GM19023 (cell line): Measurements from ENCODE around the gene CREB3L4.
A peak's percentile ranks its signal among the peaks of the same experiment; 100 is the strongest.

Experiments
- ATAC-seq: cut with Tn5 transposase; IDR thresholded peaks from one replicate; pipeline ENCODE4 v1.9.1; 2021; ENCODE audit warnings: mild to moderate bottlenecking, moderate library complexity; ENCODE audit not compliant: unreplicated experiment

CREB3L4 gene

DNA sequence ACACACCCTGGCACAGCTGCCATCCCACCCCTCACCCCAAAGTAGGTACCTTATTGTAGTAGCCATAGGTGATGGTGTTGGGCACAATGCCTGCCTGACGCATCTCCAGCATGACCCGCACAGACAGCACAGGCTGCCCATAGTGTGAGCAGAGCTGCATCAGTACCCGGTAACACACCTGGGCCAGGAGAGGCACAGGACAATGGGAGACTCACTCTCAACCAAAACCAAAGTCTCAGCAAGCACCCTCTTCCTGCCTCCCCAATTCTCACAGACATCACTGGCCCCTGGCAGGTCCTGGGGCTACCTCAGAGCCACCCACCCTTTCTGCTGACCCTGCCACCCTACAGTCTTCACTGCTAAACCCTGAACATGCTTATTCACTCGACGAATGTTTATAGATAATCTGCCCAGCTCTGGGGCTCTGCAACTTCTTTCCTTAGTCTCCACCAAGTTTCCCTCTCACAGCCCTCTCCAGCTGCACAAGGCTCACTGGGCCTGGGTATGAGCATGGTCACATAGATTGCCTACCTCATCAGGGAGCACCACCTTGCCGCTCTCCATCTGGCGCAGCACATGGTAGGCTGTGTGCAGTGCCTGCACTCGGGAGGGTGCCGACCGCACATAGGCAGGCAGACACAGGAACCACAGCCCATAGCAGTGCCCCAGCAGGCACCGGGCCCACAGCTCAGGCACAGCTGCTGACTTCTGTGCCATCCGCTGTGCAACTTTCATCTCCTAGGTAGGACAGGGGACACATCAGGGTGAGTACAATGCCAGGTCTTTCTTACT lies 31.5 kb upstream of the CREB3L4 start:
- ATAC-seq, result no peak

DNA sequence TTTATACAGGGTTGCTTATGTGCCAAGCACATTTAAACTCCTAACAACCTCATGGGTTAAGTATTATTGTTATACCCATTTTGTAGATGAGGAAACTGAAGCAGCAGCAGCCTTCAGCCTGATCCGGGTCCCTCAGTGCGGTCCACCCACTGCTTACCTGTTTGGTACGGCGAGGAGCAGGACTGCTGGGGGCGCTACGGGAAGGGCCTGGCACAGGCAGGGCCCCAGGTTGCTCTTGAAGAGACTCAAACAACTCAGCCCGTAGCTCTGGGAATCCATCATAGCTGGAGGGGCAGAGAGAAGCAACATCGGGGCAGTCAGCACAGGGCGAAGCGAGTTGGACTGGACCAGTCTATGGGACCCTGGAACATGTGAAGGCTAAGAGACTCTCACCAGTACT lies 30.4 kb upstream of the CREB3L4 start:
- no peak for ATAC-seq

DNA sequence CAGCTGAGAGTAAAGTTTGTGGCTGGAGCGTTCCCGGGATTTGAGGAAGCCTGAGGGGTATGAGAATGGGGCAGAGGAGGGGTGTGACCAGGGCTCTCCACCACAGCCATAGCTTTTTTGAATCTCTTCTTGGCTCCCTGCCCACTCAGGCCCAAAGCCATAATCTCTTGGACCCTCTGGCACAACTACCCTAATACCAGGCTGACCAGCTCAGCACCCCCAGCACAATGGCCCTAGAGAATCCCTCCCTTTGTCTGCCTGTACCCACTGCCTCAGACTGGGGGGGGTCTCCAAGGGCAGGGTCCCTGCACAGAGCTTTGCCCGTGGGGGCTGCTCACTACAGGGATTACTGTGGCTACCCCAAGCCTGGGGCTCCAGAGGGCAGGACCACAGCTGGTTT lies 28.7 kb upstream of the CREB3L4 start:
- no peak for ATAC-seq

DNA sequence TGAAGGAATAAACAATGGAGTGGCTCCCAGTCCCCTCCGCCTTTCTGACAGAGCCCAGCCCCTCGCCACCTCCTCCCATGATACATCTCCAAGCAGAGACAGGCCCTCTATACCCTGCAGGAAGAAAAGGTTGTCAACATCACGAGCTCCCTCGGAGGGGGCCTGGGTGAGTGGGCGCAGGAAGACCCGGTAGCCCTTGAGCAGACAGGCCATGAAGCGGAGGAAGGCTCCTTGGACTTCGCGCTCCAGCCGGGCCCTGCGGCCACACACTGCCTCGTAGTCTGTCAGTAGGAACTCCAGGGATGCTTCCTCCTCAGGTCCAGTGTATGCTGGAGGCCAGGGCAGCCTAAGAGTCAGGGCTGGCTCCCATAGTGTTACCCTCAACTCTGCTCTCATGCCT lies 28.2 kb upstream of the CREB3L4 start:
- ATAC-seq, result no peak

DNA sequence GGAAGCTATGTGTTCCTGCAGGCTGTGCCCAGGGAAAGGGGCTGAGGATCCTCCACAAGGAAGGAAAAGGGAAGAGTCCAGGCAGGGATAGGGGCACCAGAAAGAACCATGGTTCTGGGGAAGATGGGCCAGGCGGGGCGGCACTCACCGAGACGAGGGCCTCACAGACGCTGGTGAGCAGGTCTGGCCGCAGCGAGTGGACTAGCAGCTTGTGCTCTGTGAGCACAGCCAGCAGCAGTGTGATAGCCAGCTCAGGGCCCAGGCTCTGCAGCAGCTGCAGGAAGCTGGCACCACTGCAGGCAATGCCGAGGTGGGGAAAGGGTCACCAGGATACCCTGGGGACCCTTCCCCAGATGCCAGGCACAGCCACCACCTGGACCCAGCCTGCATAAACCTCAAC lies 26.9 kb upstream of the CREB3L4 start:
- no peak for ATAC-seq

DNA sequence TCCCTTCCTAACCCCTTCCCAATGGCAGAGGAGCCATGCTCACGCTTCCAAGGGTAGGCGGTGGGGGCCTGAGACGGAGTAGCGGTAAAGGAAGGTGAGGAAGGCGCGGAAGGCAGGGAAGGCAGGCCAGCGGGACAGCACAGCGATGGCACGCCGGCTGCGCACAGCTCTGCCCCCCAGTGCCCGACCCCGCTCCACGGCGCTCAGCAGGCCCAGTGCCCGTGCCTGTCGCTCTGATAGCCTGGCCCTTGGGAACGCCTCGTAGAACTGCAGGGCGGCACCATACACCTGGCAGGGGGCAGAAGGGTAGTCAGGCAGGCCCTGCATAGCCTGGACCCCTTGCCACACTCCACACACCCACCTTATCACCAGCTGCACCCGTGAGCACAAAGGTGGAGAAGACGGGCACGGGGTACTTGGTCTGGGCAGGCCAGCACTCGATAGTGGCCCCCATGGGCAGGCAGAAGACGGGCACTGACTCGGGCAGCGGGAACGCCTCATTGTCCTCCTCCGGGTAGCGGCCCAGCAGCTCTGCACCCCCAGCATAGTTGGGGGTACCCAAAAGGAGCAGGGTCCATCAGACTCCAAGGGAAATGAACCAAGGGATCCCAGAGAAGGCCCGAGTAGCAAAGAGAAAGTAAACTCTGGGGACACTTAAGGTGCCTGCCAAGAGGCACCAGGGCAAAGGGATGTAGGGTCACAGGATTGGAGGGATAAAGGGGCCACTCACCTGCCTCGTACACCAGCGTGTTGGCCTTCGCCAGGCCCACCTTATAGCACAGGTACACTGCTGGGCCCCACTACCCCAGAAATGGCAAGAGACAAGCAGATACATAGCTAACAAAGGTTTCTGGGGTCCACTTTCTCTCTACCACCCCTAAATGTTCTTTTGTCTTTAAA lies 25.6 kb upstream of the CREB3L4 start:
- no peak for ATAC-seq

DNA sequence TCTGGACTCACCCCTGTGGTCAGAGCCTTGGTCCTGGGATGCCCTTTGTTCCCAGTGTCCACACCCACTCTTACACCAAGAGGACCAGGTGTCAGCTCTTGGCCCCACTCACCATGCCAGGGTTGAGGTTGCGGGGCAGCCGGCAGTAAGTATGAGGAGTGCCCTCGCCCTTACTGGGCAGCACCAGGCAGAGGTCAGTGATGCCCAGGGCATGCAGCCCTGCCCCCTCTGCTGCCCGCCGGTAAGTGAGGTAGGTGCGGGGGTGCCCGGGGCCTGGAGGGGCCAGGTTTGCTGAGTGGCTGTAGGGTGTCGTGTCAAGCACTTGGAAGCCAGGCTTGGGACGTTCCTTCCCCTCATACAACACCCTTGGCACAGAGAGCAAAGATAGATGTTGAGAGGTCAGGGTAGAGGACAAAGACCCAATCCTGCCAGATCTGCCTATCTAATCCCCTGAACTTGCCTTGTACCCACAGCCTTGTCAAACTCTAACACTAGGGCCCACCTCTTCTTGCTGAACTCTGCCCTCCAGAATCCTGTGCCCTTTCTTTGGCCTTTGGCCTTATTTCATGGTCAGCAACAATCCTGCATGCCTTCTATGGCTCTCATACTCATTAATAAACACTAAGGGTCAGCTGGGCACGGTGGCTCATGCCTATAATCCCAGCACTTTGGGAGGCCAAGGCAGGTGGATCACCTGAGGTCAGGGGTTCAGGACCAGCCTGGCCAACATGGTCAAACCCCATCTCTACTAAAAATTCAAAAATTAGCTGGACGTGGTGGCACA lies 24.7 kb upstream of the CREB3L4 start:
- no peak for ATAC-seq

DNA sequence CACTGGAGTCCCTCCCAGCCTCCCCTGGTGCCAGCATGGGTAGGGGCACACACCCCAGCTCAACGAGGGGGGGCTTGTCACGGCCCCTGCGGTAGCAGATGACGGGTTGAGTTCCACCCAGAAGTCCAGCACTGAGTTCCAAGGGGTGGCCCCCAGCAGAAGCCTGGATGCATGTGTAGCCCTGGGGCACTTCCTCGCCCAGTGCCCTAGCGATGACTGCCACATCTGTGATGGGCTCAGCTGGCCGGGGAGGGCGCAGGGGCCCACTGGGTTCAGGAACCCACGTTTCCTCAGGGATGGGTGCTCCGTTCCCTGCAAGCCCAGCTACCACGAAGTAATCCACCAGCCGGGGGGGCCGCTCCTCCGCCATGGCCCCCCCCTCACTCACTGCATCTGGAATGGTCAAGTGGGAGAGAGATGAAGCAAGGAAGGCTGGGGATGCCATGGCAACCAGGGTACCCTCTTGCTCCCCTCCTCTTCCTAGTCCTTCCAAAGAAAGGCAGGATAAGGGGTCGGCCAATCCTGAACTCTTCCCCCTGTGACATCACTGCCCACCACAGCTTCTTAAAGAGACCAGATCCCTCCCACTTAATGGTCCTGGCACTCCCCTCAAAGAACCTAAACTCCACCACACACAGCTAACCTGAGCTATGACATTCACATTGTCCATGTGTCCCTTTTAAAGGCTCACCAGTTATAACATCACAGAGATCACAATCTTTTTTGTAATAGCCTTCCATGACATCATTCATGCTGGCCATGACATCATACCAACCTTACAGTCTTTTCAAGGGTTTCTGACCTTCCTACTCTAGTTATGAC lies 23.5 kb upstream of the CREB3L4 start:
- no peak for ATAC-seq

DNA sequence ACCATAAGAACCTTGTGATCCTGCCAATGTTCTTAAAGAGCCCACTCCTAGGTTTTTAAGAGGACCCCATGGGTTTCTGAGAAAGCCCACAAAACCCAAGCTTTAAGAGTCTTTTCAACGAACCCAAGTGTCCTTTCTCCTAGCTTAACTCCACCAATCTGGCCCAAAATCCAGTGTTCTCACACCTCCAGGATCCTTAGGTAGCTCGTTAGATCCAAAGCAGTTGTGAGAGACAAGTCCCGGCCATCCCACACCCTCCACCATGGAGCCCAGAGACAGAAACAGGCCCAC lies 22.9 kb upstream of the CREB3L4 start:
- no peak for ATAC-seq

DNA sequence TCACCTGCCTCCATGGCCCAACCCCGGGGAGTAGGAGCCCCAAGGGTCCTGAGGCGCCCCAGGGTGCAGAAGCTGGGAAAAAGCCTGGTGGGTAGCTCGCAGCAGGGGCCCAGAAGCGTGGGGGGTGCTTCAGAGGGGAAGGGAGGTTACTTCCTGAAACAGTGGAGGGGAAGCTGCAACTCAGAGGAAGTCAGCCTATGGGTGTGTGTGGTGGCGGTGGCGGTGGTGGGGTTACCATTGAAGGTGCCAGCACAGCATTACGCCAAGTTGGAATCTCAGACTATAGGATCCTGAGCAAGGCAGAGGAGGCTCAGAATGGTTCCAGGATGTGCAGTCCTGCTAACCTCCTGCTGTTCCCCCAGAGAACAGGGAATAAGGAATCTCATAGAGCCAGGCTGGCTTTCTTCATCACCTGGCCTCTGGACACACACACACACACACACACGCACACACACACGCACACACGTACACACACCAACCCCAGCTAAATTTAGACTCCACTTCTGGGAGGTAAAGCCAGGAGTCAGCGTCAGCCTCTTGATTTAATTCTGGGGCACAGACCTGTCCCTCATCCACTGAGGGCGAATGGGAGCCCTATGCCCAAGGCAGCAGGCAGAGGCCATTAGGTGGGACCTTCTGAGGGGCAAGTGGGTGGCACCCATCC lies 22.4 kb upstream of the CREB3L4 start:
- ATAC-seq, result peak; percentile 8

DNA sequence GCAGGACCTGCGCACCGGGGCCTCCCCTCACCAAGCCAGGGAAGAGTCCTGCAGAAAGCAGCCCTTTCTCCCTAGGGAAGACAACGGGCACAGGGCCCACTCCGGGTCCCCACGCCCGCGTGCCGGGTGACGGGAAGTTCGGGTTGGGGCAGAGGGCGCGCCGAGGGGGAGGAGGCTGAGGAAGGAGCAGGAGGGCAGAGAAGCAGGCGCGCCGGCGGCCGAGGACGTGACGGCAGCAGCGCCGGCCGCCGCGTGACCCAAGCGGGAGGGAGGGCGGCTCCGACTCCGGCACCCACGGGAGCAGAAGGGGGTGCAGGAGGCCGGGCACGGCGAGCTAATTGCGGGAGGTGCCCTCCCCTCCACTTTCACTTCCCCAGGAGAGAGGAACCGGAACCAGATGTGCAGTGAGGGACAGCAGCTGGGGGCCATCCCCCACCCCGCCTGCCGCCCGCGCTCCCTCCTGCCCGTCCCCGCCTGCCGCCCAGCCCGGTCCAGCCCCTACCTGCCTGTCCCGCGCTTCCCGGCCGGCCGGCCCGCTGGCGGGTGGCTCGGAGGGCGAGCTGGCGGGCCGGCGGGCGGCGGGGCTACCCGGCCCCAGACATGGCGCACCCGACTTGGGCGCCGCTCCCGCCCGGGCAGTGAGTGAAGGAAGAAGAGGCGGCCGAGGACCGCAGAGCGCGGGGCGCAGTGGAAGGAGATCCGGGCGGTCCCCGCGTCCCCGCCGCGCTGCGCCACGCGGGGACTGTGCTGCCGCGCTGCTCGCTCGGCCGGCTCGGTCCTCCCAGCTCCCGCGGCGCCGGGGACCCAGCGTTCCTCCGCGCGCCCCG lies 21.7 kb upstream of the CREB3L4 start:
- ATAC-seq, result peak; percentile 71

DNA sequence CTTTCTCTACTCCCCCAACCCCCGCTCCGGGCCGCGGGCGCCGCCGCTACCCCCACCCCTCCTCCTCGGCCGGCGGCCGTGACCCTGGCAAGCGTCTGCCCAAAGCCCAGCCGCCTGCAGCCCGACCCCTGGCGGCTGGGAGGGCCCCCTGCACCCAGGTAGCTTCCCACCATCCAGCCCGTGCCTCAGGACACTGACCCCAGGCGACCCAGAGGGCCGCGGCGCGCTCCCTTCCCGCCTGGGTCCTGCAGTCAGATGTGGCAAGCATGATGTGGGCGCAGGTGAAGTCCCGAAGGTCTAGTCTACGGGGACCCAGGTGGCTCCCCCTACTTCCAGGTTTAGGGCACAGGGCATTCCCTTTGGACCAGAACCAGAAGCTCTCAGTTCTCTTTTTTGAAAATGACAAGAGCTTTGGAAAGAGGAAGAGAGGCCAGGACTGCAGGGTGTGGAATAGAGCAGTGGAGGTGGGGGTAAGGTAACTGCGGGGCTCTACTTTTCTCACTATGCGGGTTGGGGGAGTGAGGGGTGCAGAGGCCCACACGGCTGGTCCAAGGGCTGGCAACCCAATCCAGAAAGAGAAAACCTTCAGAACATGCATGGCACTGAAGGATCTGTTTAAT lies 21.0 kb upstream of the CREB3L4 start, which contains the start of gene DENND4B:
Gene DENND4B (minus strand): TSS at position 97 of the 620 bp plus-strand sequence. CDS start 2,344 bp downstream, outside the sequence.
- ATAC-seq, result peak; percentile 67

DNA sequence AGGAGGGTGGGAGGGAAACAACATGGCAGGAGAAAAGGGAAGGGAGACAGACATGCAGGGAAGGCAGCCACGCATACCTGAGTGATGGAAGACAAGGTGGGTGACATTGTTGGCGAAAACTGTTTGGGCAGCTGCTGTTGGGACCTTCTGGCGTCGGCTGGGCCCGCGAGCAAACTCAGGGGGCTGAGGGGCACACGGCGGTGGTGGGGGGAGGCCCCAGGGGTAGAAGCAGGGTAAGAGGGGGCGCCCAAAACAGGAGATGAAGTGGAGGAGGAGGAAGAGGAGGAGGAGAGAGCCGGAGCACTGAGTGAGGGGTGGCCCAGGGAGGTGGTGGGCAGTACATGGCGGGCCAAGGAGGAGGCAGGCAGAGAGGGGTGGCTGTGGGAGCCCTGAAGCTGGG lies 16.5 kb upstream of the CREB3L4 start:
- no peak for ATAC-seq

DNA sequence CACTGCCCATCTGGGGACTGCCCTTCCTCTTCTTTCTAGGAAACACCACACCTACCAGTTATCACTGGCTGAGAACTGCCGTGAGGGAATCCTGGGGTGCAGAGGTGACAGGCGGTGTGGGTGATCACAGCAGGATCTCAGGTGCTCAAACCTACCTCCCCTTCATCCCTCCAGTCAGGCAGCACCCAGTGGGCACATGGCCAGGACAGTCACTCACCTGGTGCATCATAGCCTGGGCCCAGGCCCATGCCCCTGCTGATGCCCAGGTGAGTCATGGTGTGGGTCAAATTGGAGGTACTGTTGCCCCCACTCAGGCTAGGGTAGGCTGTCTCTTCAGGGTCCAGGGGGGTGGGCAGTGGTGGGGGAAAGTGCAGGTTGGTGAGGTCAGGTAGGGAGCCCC lies 15.9 kb upstream of the CREB3L4 start:
- ATAC-seq, result no peak

DNA sequence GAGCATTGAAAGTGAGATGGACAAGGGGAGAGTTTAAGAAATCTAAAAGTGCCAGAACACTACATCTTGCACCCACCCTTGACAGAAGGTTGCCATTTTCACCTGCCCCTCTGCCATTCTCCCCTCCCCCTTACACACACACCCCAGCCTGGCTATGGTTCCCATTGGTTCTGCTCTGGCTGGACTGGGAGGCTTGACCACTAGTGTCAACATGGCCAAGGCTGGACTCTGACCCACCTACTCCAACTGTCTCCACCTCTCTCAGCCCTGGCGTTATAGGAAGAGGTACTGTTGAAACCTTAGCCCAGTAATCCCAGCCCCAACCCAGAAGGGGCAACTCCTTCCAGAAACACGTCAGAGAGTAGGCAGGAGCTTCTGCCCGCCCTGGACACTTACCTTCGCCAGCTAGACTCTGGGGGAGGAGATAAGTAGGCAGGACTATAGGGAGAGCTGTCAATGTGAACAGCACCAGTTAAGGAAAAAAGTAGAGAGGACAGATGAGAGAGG lies 13.8 kb upstream of the CREB3L4 start:
- no peak for ATAC-seq

DNA sequence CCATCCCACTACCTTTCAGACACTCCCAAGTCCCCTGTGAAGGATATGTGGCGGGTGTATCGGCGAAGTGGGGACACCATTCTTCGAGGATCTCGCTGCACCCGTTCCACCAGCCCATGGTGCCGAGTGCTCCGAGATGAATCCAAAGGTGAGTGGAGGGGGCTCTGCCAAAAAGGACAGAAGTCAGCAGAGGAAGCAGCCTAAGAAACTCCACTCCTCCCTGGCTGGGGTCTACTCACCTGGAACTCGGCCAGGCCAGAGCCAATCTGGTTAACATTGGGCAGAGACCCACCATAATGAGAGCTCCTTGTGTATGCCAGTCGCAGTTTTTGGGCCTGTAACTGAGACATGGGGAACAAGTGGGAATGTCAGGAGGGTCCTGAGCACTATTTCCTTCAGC lies 12.9 kb upstream of the CREB3L4 start:
- no peak for ATAC-seq

DNA sequence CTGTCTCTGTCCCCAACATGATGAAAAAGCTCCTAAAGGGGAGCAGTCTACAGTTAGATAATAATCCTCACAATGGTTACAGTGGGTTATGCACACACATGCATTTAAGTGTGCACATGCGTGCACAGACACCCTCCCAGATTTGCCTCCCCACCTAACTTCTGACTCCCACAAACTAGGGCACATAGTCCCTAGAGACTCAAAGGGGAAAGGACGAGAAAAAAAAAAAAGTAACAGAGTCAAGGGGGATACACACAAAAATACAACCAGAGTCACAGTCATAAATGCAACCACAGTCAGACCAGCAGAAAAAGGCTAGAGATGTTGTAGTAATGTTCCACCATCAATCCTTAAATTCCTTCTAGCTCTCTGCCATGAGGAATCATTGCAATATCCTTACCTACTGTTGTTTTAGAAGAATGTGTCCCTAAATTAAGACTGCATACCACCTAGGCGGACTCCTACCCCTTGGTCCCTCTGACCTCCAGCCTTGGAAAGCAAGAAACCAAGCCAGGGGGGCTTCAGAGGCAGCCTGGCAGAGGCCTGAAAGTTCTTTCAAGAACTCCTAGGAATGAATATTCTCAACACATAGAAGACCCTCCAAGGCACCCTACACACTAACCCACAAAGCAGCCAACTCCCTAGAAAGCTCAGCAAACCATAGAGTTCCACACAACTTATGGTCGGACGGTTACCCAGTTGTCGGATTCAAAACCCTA lies 10.5 kb upstream of the CREB3L4 start:
- no peak for ATAC-seq

DNA sequence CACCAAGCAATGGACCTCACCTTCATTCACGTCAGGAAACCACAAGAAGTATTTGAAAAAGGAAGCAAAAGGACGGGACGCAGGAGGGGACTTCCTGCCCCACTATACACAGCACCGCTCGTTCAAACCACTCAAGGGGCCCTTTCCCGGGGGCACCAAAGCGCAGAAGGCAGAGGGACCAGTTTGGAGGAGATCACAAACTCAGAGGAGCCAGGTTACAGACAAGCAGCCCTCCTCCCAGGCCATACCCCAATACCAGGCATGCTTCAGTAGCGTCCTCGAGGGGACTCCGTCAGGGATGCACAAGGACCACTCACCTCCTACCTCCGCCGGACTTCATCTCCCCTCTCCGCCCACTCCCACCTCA lies 10.0 kb upstream of the CREB3L4 start:
- ATAC-seq, result peak; percentile 5
